Sigmoid colon (tissue), 4 donors: ENCODE results near the gene C16orf87.

Source experiments
- EP300 ChIP-seq, 4 donors: sonication (generic); formaldehyde crosslinking; IDR thresholded peaks; one replicate each; pipeline ENCODE4 v1.6.1; 2017; ENCODE audit warnings: antibody characterized with exemption in 4 of 4
- POLR2A ChIP-seq, 2 donors: fragments of 450-650 bp; IDR thresholded peaks; one replicate each; pipeline ENCODE4 v1.6.1; 2016; ENCODE audit warnings: antibody characterized with exemption in 2 of 2, mild to moderate bottlenecking in 2 of 2, moderate library complexity in 2 of 2
- POLR2AphosphoS5 ChIP-seq, 4 donors: sonication (generic); formaldehyde crosslinking; IDR thresholded peaks; one replicate each; pipeline ENCODE4 v1.6.1; 2017; ENCODE audit warnings: antibody characterized with exemption in 4 of 4
- TF ChIP-seq, protein P1 (sequence below), 4 experiments: fragments of 450-650 bp in 3 of 4; fragments of 200-600 bp in 1 of 4; IDR thresholded peaks; one replicate each; pipeline ENCODE4 v1.5.1; 2016 to 2019; ENCODE audit warnings: antibody characterized with exemption in 4 of 4, mild to moderate bottlenecking in 3 of 4, moderate library complexity in 2 of 4

DNA sequence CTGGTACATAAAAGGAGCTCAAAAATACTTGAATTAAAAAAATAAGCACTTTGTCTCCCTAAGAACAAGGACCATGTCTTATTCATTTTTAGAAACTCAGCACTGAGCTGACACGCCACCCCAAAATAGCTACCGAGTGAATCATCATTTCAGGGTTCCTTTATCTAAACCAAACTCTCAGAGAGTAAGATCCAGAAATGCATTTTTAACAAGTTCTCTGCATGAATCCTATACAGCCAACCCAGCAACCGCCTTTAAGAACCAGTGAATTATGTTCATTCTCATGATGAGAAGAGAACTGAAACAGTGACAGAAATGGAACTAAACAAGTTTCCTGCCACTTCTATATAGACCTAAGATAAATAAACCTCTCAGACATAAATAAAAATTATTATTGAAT lies 8.7 kb downstream of the C16orf87 start:
- TF ChIP-seq POLR2A (IDR thresholded peaks at IDR 0.05) (no peak), POLR2AphosphoS5 (IDR thresholded peaks at IDR 0.05) (no peak), EP300 (IDR thresholded peaks at IDR 0.05) (no peak)
- TF ChIP-seq, protein P1, sequence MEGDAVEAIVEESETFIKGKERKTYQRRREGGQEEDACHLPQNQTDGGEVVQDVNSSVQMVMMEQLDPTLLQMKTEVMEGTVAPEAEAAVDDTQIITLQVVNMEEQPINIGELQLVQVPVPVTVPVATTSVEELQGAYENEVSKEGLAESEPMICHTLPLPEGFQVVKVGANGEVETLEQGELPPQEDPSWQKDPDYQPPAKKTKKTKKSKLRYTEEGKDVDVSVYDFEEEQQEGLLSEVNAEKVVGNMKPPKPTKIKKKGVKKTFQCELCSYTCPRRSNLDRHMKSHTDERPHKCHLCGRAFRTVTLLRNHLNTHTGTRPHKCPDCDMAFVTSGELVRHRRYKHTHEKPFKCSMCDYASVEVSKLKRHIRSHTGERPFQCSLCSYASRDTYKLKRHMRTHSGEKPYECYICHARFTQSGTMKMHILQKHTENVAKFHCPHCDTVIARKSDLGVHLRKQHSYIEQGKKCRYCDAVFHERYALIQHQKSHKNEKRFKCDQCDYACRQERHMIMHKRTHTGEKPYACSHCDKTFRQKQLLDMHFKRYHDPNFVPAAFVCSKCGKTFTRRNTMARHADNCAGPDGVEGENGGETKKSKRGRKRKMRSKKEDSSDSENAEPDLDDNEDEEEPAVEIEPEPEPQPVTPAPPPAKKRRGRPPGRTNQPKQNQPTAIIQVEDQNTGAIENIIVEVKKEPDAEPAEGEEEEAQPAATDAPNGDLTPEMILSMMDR (IDR thresholded peaks at IDR 0.05) = no peak
